Endothelial cell of umbilical vein (primary cell): ENCODE measurements around the gene TLE3. TPM values are rescaled to one million over a fixed set of nuclear protein-coding genes. Genes with fewer than 3 reads are reported as not detected.

Source experiments
- Bru-seq: library from RNA; stranded (reverse); fragments of 400-500 nt; gene quantifications from one replicate; lab custom pipeline; 2021; lab: Mats Ljungman, UMichigan
- BruChase-seq, 2 experiments: library from RNA; stranded (reverse); fragments of 400-500 nt; gene quantifications; one replicate each; lab custom pipeline; 2021; lab: Mats Ljungman, UMichigan
- BruUV-seq: library from RNA; stranded (reverse); fragments of 400-500 nt; replicated peaks from 2 replicates; lab custom pipeline; 2021; lab: Mats Ljungman, UMichigan
- CTCF ChIA-PET: fragments of 300-600, 350-600 bp; sonication (Branson Sonifier 250); formaldehyde crosslinking; loops from one replicate; lab custom pipeline; 2021; ENCODE audit warnings: antibody characterized with exemption, inconsistent platforms; lab: Charles Lee
- POLR2A ChIA-PET: fragments of 300-600, 350-600 bp; sonication (Branson Sonifier 250); formaldehyde crosslinking; loops from one replicate; lab custom pipeline; 2021; ENCODE audit warnings: antibody characterized with exemption, inconsistent platforms; lab: Charles Lee
- DNase-seq: peaks from one replicate; pipeline ENCODE4 v3.0.0-alpha.2; 2011; ENCODE audit warnings: low read depth, low spot score
- FAIRE-seq: peaks from 2 replicates; lab custom pipeline; 2011; peaks lifted over from hg19 to GRCh38; lab: Jason Lieb, UNC
- H2AFZ ChIP-seq: 2 replicates; pipeline ENCODE4 v1.6.0; 2012; ENCODE audit warnings: low read depth, low read length, control low read depth, inconsistent platforms
- H3K27ac ChIP-seq: 2 replicates; pipeline ENCODE4 v1.5.1; 2011; ENCODE audit warnings: low read depth, mild to moderate bottlenecking, control low read depth, low read length, moderate library complexity; ENCODE audit not compliant: insufficient read depth
- H3K27me3 ChIP-seq, 2 experiments: 2 replicates each; pipeline versions ENCODE4 v1.6.0 to v1.6.1; 2011; ENCODE audit warnings: low read length in 2 of 2, mixed read lengths in 1 of 2; ENCODE audit not compliant: control insufficient read depth in 2 of 2, insufficient read depth in 2 of 2
- H3K36me3 ChIP-seq, 2 experiments: 2 replicates in 1 of 2; 3 replicates in 1 of 2; pipeline ENCODE4 v1.5.1; 2011; ENCODE audit warnings: low read length in 2 of 2, mild to moderate bottlenecking in 1 of 2, moderate library complexity in 1 of 2; ENCODE audit not compliant: control insufficient read depth in 2 of 2, insufficient read depth in 2 of 2; ENCODE audit errors: extremely low read depth in 1 of 2
- H3K4me1 ChIP-seq: 3 replicates; pipeline ENCODE4 v1.5.1; 2011; ENCODE audit warnings: mild to moderate bottlenecking, low read length; ENCODE audit not compliant: control insufficient read depth, insufficient read depth; ENCODE audit errors: extremely low read depth
- H3K4me2 ChIP-seq: 2 replicates; pipeline ENCODE4 v1.6.1; 2011; ENCODE audit warnings: low read length, control low read depth, mixed read lengths; ENCODE audit not compliant: insufficient read depth
- H3K4me3 ChIP-seq, 3 experiments: fragments of 200-600 bp in 1 of 3; sonication (generic), shearing (Covaris generic) in 1 of 3; replicated peaks in 1 of 3; 2 replicates each; pipeline ENCODE4 v1.5.1; 2011 to 2016; ENCODE audit warnings: control low read depth in 3 of 3, low read length in 3 of 3, mild to moderate bottlenecking in 2 of 3, inconsistent platforms in 1 of 3, low read depth in 1 of 3, moderate library complexity in 1 of 3; ENCODE audit not compliant: insufficient read depth in 1 of 3
- H3K79me2 ChIP-seq: 2 replicates; pipeline ENCODE4 v1.6.0; 2012; ENCODE audit warnings: low read length, inconsistent platforms; ENCODE audit not compliant: control insufficient read depth, insufficient read depth
- H3K9ac ChIP-seq: replicated peaks from 2 replicates; pipeline ENCODE3; 2011; ENCODE audit warnings: low read length, control low read depth; ENCODE audit not compliant: insufficient read depth; ENCODE audit errors: extremely low read depth
- H3K9me1 ChIP-seq: replicated peaks from 3 replicates; pipeline ENCODE4 v1.6.0; 2011; ENCODE audit warnings: mild to moderate bottlenecking, low read length; ENCODE audit not compliant: control insufficient read depth, insufficient read depth; ENCODE audit errors: extremely low read depth
- H3K9me3 ChIP-seq: replicated peaks from 2 replicates; pipeline ENCODE4 v1.5.1; 2012; ENCODE audit warnings: low read length, inconsistent platforms; ENCODE audit not compliant: control insufficient read depth, insufficient read depth
- H4K20me1 ChIP-seq: replicated peaks from 2 replicates; pipeline ENCODE3; 2011; ENCODE audit warnings: mild to moderate bottlenecking, low read length; ENCODE audit not compliant: control insufficient read depth, insufficient read depth; ENCODE audit errors: extremely low read depth
- EZH2 ChIP-seq: IDR thresholded peaks from 2 replicates; pipeline ENCODE4 v1.6.1; 2012; ENCODE audit warnings: borderline replicate concordance, low read depth, mild to moderate bottlenecking, moderate library complexity, low read length, inconsistent platforms; ENCODE audit not compliant: severe bottlenecking
- FOS ChIP-seq: IDR thresholded peaks from 2 replicates; pipeline ENCODE4 v1.6.1; 2011; ENCODE audit warnings: mild to moderate bottlenecking, low read length, moderate library complexity, borderline replicate concordance; ENCODE audit not compliant: insufficient read depth
- GATA2 ChIP-seq: IDR thresholded peaks from 2 replicates; pipeline ENCODE4 v1.7.0; 2011; ENCODE audit warnings: low read depth, mild to moderate bottlenecking, moderate library complexity, mixed read lengths, low read length; ENCODE audit not compliant: insufficient read length, insufficient read depth
- MYC ChIP-seq: IDR thresholded peaks from one replicate; pipeline ENCODE4 v1.6.1; 2011; ENCODE audit warnings: mild to moderate bottlenecking, low read depth, low read length
- POLR2A ChIP-seq: IDR thresholded peaks from 2 replicates; pipeline ENCODE4 v1.6.1; 2012; ENCODE audit warnings: low read depth, mild to moderate bottlenecking, control low read depth, low read length
- POLR2AphosphoS5 ChIP-seq: IDR thresholded peaks from 2 replicates; pipeline ENCODE4 v1.6.1; 2012; ENCODE audit warnings: low read depth, mild to moderate bottlenecking, control low read depth, low read length, moderate library complexity; ENCODE audit not compliant: insufficient read depth
- dilution Hi-C: fragments of 300-500 bp; cut with MboI; formaldehyde crosslinking; loops from one replicate; pipeline ENCODE4 v1.15.0; 2019; ENCODE audit warnings: low sequenced_read_pairs; ENCODE audit not compliant: extremely low pct_ligation_motif_present
- intact Hi-C: fragments of 100-400 bp; cut with micrococcal nuclease; formaldehyde crosslinking; loops from one replicate; pipeline ENCODE4 v1.10.0; 2022
- long read RNA-seq: library from polyadenylated mRNA; stranded (forward); transcript quantifications from one replicate; pipeline ENCODE4 v2.0.0, GENCODE V29; 2021
- polyA minus RNA-seq, 3 experiments: library from RNA; depleted of rRNA, polyadenylated mRNA; stranded (reverse); fragments of >200 nt; gene quantifications; 1 replicate in 1 of 3; 2 replicates in 2 of 3; pipeline ENCODE4 v1.2.3, GENCODE V29; 2011
- polyA plus RNA-seq, 4 experiments: library from polyadenylated mRNA; depleted of rRNA in 3 of 4; stranded (reverse) in 3 of 4; unstranded in 1 of 4; fragments of >200 nt; gene quantifications; 2 replicates each; pipeline versions ENCODE4 v1.2.1 to v1.2.3, GENCODE V29; 2011 to 2012; ENCODE audit warnings: missing spikeins in 1 of 4
- total RNA-seq: library from RNA; stranded (reverse); gene quantifications from 2 replicates; pipeline ENCODE4 v1.2.3, GENCODE V29; 2021
- TF ChIP-seq, protein P1 (sequence below), 2 donors: IDR thresholded peaks; 1 replicate in 1 of 2; 2 replicates in 1 of 2; pipeline ENCODE4 v1.5.1; 2011; ENCODE audit warnings: low read length in 2 of 2, mild to moderate bottlenecking in 2 of 2, moderate library complexity in 2 of 2, control low read depth in 1 of 2, inconsistent platforms in 1 of 2, low read depth in 1 of 2; ENCODE audit not compliant: insufficient read depth in 1 of 2; ENCODE audit errors: extremely low read depth in 1 of 2
- TF ChIP-seq, protein P2 (sequence below): IDR thresholded peaks from 2 replicates; pipeline ENCODE4 v1.6.1; 2011; ENCODE audit not compliant: insufficient read depth, insufficient read length

TLE3 gene
- total RNA-seq, result 53.8 and 56.9 TPM in 2 replicates
- 40.5 TPM in 2 replicates for polyA plus RNA-seq
- 25.4 and 32.3 TPM in 2 replicates for polyA plus RNA-seq (2011; cell fraction: cytosol; rRNA removed)
- polyA plus RNA-seq (2011; cell fraction: nucleus; rRNA removed), result 76.5 and 80.5 TPM in 2 replicates
- 37.2 and 57.4 TPM in 2 replicates for polyA plus RNA-seq (2012)
- 74.4 and 77.7 TPM in 2 replicates for polyA minus RNA-seq
- 114 TPM for polyA minus RNA-seq (2011; cell fraction: cytosol; rRNA and poly(A)+ RNA removed)
- 63.4 and 82.0 TPM in 2 replicates for polyA minus RNA-seq (2011; cell fraction: nucleus; rRNA and poly(A)+ RNA removed)
- percentile 76 among the genes with signal in this experiment for Bru-seq, nascent RNA
- percentile 72 among the genes with signal in this experiment for BruChase-seq, experiment 1, labeled RNA remaining after a 6-hour chase
- BruChase-seq, experiment 2, labeled RNA remaining after a 2-hour chase, result percentile 74 among the genes with signal in this experiment
- long read RNA-seq, partial matches to known transcripts, result 20 of 74 reads
- long read RNA-seq, other reads (novel, unspliced or antisense), result 54 of 74 reads

DNA sequence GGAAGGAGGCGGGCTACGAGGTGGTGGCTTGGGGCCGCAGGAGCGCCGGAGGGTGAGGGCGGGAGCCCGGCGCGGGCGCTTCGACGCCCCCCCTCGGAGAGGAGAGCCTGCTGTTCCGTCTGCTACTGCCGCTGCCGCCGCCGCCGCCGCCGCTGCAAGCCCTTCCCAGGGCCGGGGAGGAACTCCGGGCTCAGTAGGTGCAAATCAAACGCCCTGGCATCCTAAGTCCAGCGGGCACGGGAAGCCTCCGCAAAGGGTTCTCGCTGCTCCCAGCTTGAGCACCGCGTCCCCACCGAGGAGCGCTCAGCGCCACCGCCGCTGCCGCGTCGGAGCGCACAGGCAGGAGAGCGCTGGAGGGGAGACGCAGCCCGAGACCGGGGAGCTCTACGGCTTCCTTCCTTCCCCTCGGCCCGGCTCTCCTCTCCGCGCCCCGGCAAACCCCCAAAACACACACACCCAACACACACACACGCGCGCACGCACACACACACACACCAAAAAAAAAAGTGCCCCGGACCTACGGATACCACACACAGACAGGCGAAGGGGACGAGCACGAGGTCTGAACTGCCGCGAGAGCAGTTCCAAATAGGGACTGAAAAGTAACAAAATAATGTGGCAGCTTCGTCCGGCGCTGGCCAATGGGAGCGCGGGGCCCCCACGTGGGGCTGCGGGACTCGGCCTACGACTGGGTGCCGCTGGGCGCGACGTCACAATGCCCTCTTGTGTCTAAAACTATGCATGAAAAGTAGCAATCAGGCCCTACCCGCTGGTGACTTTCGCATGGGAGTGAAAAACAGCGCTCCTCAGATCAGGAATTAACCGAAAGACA is at the start of gene TLE3:
Gene TLE3, minus strand, starts transcription at position 597 of the 832 bp plus-strand sequence. CDS start 1,119 bp downstream, outside the sequence.
- CTCF ChIA-PET, result interaction anchor here (0.6 to 3.2 kb wide), 6 partner anchors 14 to 623 kb away, joined by 3 to 14 read pairs (median 3); no protein-coding TSS in a partner anchor
- FAIRE-seq (peak; percentile 98), DNase-seq (peak; percentile 99)
- Histone ChIP-seq H3K4me1 (peaks cover 53% of the 10 kb centered on the region), H3K9me3 (no peaks in the 10 kb centered on the region), H3K36me3 (no peaks in the 10 kb centered on the region), H3K79me2 (peaks cover 49% of the 10 kb centered on the region), H2AFZ (peak within 1 kb of the TSS; percentile 64), H3K9ac (peak within 1 kb of the TSS; percentile 86), H3K4me2 (peak within 1 kb of the TSS; percentile 87), H3K27ac (peak within 1 kb of the TSS; percentile 85), H3K27me3 (no peaks in the 10 kb centered on the region), H3K9me1 (no peaks in the 10 kb centered on the region), H3K4me3 (peak within 1 kb of the TSS; percentile 88 to 98 (median 89)), H4K20me1 (no peaks in the 10 kb centered on the region)
- TF ChIP-seq POLR2AphosphoS5 (peak; percentile 74), POLR2A (peak; percentile 88), EZH2 (no peak), MYC (peak; percentile 81), FOS (no peak), GATA2 (no peak)
- TF ChIP-seq, protein P1, sequence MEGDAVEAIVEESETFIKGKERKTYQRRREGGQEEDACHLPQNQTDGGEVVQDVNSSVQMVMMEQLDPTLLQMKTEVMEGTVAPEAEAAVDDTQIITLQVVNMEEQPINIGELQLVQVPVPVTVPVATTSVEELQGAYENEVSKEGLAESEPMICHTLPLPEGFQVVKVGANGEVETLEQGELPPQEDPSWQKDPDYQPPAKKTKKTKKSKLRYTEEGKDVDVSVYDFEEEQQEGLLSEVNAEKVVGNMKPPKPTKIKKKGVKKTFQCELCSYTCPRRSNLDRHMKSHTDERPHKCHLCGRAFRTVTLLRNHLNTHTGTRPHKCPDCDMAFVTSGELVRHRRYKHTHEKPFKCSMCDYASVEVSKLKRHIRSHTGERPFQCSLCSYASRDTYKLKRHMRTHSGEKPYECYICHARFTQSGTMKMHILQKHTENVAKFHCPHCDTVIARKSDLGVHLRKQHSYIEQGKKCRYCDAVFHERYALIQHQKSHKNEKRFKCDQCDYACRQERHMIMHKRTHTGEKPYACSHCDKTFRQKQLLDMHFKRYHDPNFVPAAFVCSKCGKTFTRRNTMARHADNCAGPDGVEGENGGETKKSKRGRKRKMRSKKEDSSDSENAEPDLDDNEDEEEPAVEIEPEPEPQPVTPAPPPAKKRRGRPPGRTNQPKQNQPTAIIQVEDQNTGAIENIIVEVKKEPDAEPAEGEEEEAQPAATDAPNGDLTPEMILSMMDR (IDR thresholded peaks at IDR 0.05; ENCODE audit: extremely low read depth in 1 of 2, insufficient read depth in 1 of 2, low read depth in 1 of 2, low read length in 2 of 2), result peak in 1 of 2 donors; percentile 39
- TF ChIP-seq, protein P2, sequence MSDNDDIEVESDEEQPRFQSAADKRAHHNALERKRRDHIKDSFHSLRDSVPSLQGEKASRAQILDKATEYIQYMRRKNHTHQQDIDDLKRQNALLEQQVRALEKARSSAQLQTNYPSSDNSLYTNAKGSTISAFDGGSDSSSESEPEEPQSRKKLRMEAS, result peak; percentile 86
- intact Hi-C loops, result loop anchor here (1.0 to 10.0 kb wide), 11 partner anchors 55 to 697 kb away; partner anchors contain the start of gene UACA
- POLR2A ChIA-PET, result interaction anchor here (0.7 to 1.7 kb wide), 3 partner anchors 14 to 377 kb away, joined by 3 to 8 read pairs (median 3); no protein-coding TSS in a partner anchor
- BruUV-seq, result TSS peak; percentile 38
- dilution Hi-C loops, result no loop called here
